HEK293T (cell line): Measurements from ENCODE around the gene PIEZO2.

Experiments used
- FOXM1 ChIP-seq: fragments of 450-650 bp; IDR thresholded peaks from 2 replicates; pipeline ENCODE4 v1.6.1; 2017; ENCODE audit warnings: mild to moderate bottlenecking, borderline replicate concordance
- SP1 ChIP-seq: fragments of 450-650 bp; IDR thresholded peaks from 2 replicates; pipeline ENCODE4 v1.6.1; 2017

- TF ChIP-seq SP1 (no peak), FOXM1 (no peak)
Observed at GRCh38 chr18:11002277-11002676, 147.1 kb downstream of the PIEZO2 start.
